B cell (primary cell): ENCODE data around the gene STUM. TPM values are rescaled to one million over a fixed set of nuclear protein-coding genes. Genes with fewer than 3 reads are reported as not detected.

Experiments used
- ATAC-seq: fragments of 200-7000 bp; cut with Tn5 transposase; one replicate; pipeline ENCODE4 v1.10.0; 2021; ENCODE audit warnings: low read depth, mild to moderate bottlenecking, moderate number of reproducible peaks, moderate library complexity
- CTCF ChIA-PET: fragments of 350-600 bp; sonication (Branson Sonifier 250); formaldehyde crosslinking; loops from one replicate; lab custom pipeline; 2021; ENCODE audit warnings: antibody characterized with exemption, inconsistent platforms; lab: Charles Lee
- POLR2A ChIA-PET: fragments of 350-600 bp; sonication (Branson Sonifier 250); formaldehyde crosslinking; loops from one replicate; lab custom pipeline; 2021; ENCODE audit warnings: antibody characterized with exemption; lab: Charles Lee
- DNase-seq: peaks from one replicate; pipeline ENCODE4 v3.0.0; 2013
- H2AFZ ChIP-seq: 2 replicates; pipeline ENCODE4 v1.6.1; 2012; ENCODE audit warnings: mild to moderate bottlenecking, low read depth, low read length; ENCODE audit not compliant: insufficient read depth, poor library complexity, severe bottlenecking
- H3K27ac ChIP-seq, 2 donors: 1 replicate in 1 of 2; 2 replicates in 1 of 2; pipeline ENCODE4 v1.5.1; 2012 to 2013; ENCODE audit warnings: low read length in 2 of 2, mild to moderate bottlenecking in 2 of 2, moderate library complexity in 1 of 2
- H3K27me3 ChIP-seq, 4 experiments: fragments of 200-600 bp in 1 of 4; sonication (generic) in 1 of 4; replicated peaks in 1 of 4; 1 replicate in 2 of 4; 2 replicates in 2 of 4; pipeline versions ENCODE4 v1.6.1 to v1.7.0; 2013 to 2016; ENCODE audit warnings: low read length in 3 of 4, mild to moderate bottlenecking in 2 of 4, mixed read lengths in 1 of 4, moderate library complexity in 1 of 4; ENCODE audit not compliant: insufficient read depth in 4 of 4, control insufficient read depth in 3 of 4; ENCODE audit errors: control extremely low read depth in 1 of 4
- H3K36me3 ChIP-seq, 2 experiments: replicated peaks in 1 of 2; 1 replicate in 1 of 2; 2 replicates in 1 of 2; pipeline versions ENCODE4 v1.6.1 to v1.7.1; 2013; ENCODE audit warnings: low read length in 1 of 2; ENCODE audit not compliant: insufficient read depth in 2 of 2, control insufficient read depth in 1 of 2; ENCODE audit errors: control extremely low read depth in 1 of 2, extremely low read depth in 1 of 2
- H3K4me1 ChIP-seq, 2 donors: fragments of 200-600 bp in 1 of 2; sonication (generic) in 1 of 2; 1 replicate in 1 of 2; 2 replicates in 1 of 2; pipeline versions ENCODE4 v1.5.1 to v1.6.1; 2013 to 2017; ENCODE audit warnings: low read length in 2 of 2; ENCODE audit not compliant: control insufficient read depth in 2 of 2, insufficient read depth in 2 of 2
- H3K4me2 ChIP-seq: replicated peaks from 2 replicates; pipeline ENCODE3; 2012; ENCODE audit warnings: mild to moderate bottlenecking, low read depth, low read length; ENCODE audit not compliant: poor library complexity, severe bottlenecking
- H3K4me3 ChIP-seq, 5 experiments: fragments of 200-600 bp in 1 of 5; sonication (generic) in 1 of 5; 1 replicate in 3 of 5; 2 replicates in 2 of 5; pipeline versions ENCODE4 v1.5.1 to v1.7.0; 2011 to 2016; ENCODE audit warnings: low read length in 4 of 5, mild to moderate bottlenecking in 4 of 5, low read depth in 2 of 5, control low read depth in 1 of 5, moderate library complexity in 1 of 5; ENCODE audit not compliant: insufficient read depth in 1 of 5; ENCODE audit errors: control extremely low read depth in 1 of 5, extremely low read depth in 1 of 5
- H3K79me2 ChIP-seq: fragments of 200-600 bp; sonication (generic); one replicate; pipeline ENCODE4 v1.6.0; 2016; ENCODE audit warnings: low read length; ENCODE audit not compliant: control insufficient read depth, insufficient read depth
- H3K9ac ChIP-seq: fragments of 200-600 bp; sonication (generic); 2 replicates; pipeline ENCODE4 v1.6.1; 2017; ENCODE audit warnings: mild to moderate bottlenecking, low read length, moderate library complexity
- H3K9me3 ChIP-seq, 3 donors: one replicate each; pipeline versions ENCODE4 v1.6.1 to v1.7.1; 2013; ENCODE audit warnings: low read length in 2 of 3; ENCODE audit not compliant: control insufficient read depth in 2 of 3, insufficient read depth in 1 of 3; ENCODE audit errors: control extremely low read depth in 1 of 3
- H4K20me1 ChIP-seq: 2 replicates; pipeline ENCODE4 v1.6.0; 2012; ENCODE audit warnings: mild to moderate bottlenecking, low read length; ENCODE audit not compliant: insufficient read depth, control insufficient read depth, poor library complexity, severe bottlenecking
- H3K27ac Mint-ChIP-seq: one replicate; pipeline ENCODE4 v1.8.0; 2021; ENCODE audit warnings: mixed read lengths
- H3K27me3 Mint-ChIP-seq: one replicate; pipeline ENCODE4 v1.8.0; 2021; ENCODE audit warnings: mixed read lengths
- H3K4me1 Mint-ChIP-seq: one replicate; pipeline ENCODE4 v1.8.0; 2021; ENCODE audit warnings: mixed read lengths
- H3K4me3 Mint-ChIP-seq: one replicate; pipeline ENCODE4 v1.8.0; 2021; ENCODE audit warnings: mixed read lengths
- H3K9me3 Mint-ChIP-seq: one replicate; pipeline ENCODE4 v1.8.0; 2022; ENCODE audit warnings: mixed read lengths; ENCODE audit not compliant: insufficient read depth
- CTCF ChIP-seq: fragments of 200-600 bp; IDR thresholded peaks from one replicate; pipeline ENCODE4 v1.8.0; 2022; ENCODE audit warnings: antibody characterized with exemption, mild to moderate bottlenecking
- EZH2 ChIP-seq: IDR thresholded peaks from 2 replicates; pipeline ENCODE4 v1.6.1; 2012; ENCODE audit warnings: borderline replicate concordance, low read depth, mild to moderate bottlenecking, moderate library complexity, low read length; ENCODE audit not compliant: insufficient read depth, poor library complexity, severe bottlenecking
- WGBS: methylation state at CpG from one replicate; pipeline ENCODE4 v1.1.5; 2013; ENCODE audit warnings: missing lambda C conversion rate; ENCODE audit not compliant: insufficient coverage; 5-methylcytosine and 5-hydroxymethylcytosine counted together
- intact Hi-C: fragments of 100-400 bp; cut with micrococcal nuclease; formaldehyde crosslinking; loops from one replicate; pipeline ENCODE4 v1.10.0; 2022
- polyA plus RNA-seq: library from polyadenylated mRNA; depleted of rRNA; stranded (reverse); fragments of >200 nt; gene quantifications from 2 replicates; pipeline ENCODE4 v1.2.3, GENCODE V29; 2012
- total RNA-seq, 2 donors: library from RNA; stranded (reverse); fragments of 120-200 nt in 1 of 2; gene quantifications; 1 replicate in 1 of 2; 2 replicates in 1 of 2; pipeline versions ENCODE4 v1.2.3 to v1.2.4, GENCODE V29; 2013 to 2022

Gene STUM
- total and polyA plus RNA-seq, 2 donors (not counting 1 experiment from before 2014, with no cell fraction given) = 0.12 to 0.69 TPM

GRCh38 chr1:226569879-226570547 is 21.4 kb downstream of the STUM start:
- Mint-ChIP-seq H3K4me1 (peaks cover 12% of the 10 kb centered on the region), H3K27ac (no peak overlapping the region), H3K27me3 (no peaks in the 10 kb centered on the region), H3K4me3 (no peak overlapping the region), H3K9me3 (no peaks in the 10 kb centered on the region)
- no peaks in the 10 kb centered on the region for H3K4me1 ChIP-seq
- ChIA-PET CTCF (interaction anchor here (1.1 to 1.9 kb wide), 3 partner anchors 23 to 147 kb away, joined by 3 to 10 read pairs (median 5); no protein-coding TSS in a partner anchor), POLR2A (no interaction called here)
- no peaks in the 10 kb centered on the region for H3K36me3 ChIP-seq
- 53% methylated on average over 3 of the region's 4 CpGs for WGBS
- H3K79me2 ChIP-seq = no peaks in the 10 kb centered on the region
- DNase-seq = peak; percentile 42
- H3K27me3 ChIP-seq = peaks cover 0 to 3% (median 0%) of the 10 kb centered on the region in 4 experiments
- TF ChIP-seq CTCF (peak; percentile 18), EZH2 (no peak)
- H3K4me3 ChIP-seq = no peak overlapping the region
- intact Hi-C loops = no loop called here
- no peak overlapping the region for H2AFZ ChIP-seq
- no peak overlapping the region for H3K9ac ChIP-seq
- ATAC-seq = peak; percentile 80
- H3K27ac ChIP-seq = no peak overlapping the region
- H4K20me1 ChIP-seq = no peaks in the 10 kb centered on the region
- peaks cover 0 to under 1% (median 0%) of the 10 kb centered on the region in 3 donors for H3K9me3 ChIP-seq
- H3K4me2 ChIP-seq = no peak overlapping the region

- Mint-ChIP-seq H3K4me3 (no peak overlapping the region), H3K9me3 (no peaks in the 10 kb centered on the region), H3K4me1 (peaks cover 12% of the 10 kb centered on the region), H3K27me3 (no peaks in the 10 kb centered on the region), H3K27ac (no peak overlapping the region)
- no peak for DNase-seq
- H3K9ac ChIP-seq = no peak overlapping the region
- H4K20me1 ChIP-seq = no peaks in the 10 kb centered on the region
- H3K9me3 ChIP-seq = no peaks in the 10 kb centered on the region
- ChIA-PET CTCF (no interaction called here), POLR2A (no interaction called here)
- H3K27me3 ChIP-seq = no peaks in the 10 kb centered on the region
- 62% methylated on average over 3 of the region's 6 CpGs for whole genome bisulfite sequencing
- no peaks in the 10 kb centered on the region for H3K79me2 ChIP-seq
- no peak overlapping the region for H3K4me2 ChIP-seq
- intact Hi-C loops = no loop called here
- no peak for ATAC-seq
- H2AFZ ChIP-seq = no peak overlapping the region
- H3K4me1 ChIP-seq = no peaks in the 10 kb centered on the region
- TF ChIP-seq EZH2 (no peak), CTCF (no peak)
- H3K27ac ChIP-seq = no peak overlapping the region
- no peak overlapping the region for H3K4me3 ChIP-seq
- no peaks in the 10 kb centered on the region for H3K36me3 ChIP-seq
These were observed 23.3 kb downstream of the STUM start for GRCh38 chr1:226571893-226572292.
